Mucosa of stomach (tissue), 1 donor: ENCODE results near the gene TFIP11.

ENCODE experiments used
- H3K27me3 ChIP-seq: one replicate; pipeline ENCODE4 v1.7.0; 2013; ENCODE audit warnings: mild to moderate bottlenecking, low read length; ENCODE audit not compliant: control insufficient read depth, insufficient read depth
- H3K36me3 ChIP-seq: one replicate; pipeline ENCODE4 v1.7.0; 2013; ENCODE audit warnings: low read length; ENCODE audit not compliant: control insufficient read depth, insufficient read depth
- H3K4me1 ChIP-seq: one replicate; pipeline ENCODE4 v1.7.0; 2013; ENCODE audit warnings: mild to moderate bottlenecking, low read length; ENCODE audit not compliant: control insufficient read depth, insufficient read depth
- H3K4me3 ChIP-seq: one replicate; pipeline ENCODE4 v1.7.0; 2013; ENCODE audit warnings: low read length
- H3K9ac ChIP-seq: one replicate; pipeline ENCODE4 v1.7.0; 2013; ENCODE audit warnings: mild to moderate bottlenecking, low read length, moderate library complexity
- H3K9me3 ChIP-seq: one replicate; pipeline ENCODE4 v1.7.0; 2013; ENCODE audit warnings: mild to moderate bottlenecking, low read length, moderate library complexity; ENCODE audit not compliant: control insufficient read depth
- donor health status: Pancreatic carcinoma.

TFIP11 gene

GRCh38 chr22:26494506-26494905 is 17.8 kb downstream of the TFIP11 start:
- H3K27me3 ChIP-seq: no peaks in the 10 kb centered on the region
- no peak overlapping the region for H3K9ac ChIP-seq
- H3K9me3 ChIP-seq: no peaks in the 10 kb centered on the region
- H3K4me3 ChIP-seq: no peak overlapping the region
- H3K36me3 ChIP-seq: peaks cover 15% of the 10 kb centered on the region
- H3K4me1 ChIP-seq: no peaks in the 10 kb centered on the region

- no peak overlapping the region for H3K9ac ChIP-seq
- H3K36me3 ChIP-seq: peaks cover 11% of the 10 kb centered on the region
- no peaks in the 10 kb centered on the region for H3K27me3 ChIP-seq
These were observed 20.1 kb downstream of the TFIP11 start for GRCh38 chr22:26492220-26492619.

GRCh38 chr22:26489447-26490036 is 22.7 kb downstream of the TFIP11 start:
- Histone ChIP-seq H3K27me3 (no peaks in the 10 kb centered on the region), H3K9me3 (no peaks in the 10 kb centered on the region), H3K4me3 (no peak overlapping the region), H3K9ac (no peak overlapping the region), H3K36me3 (peaks cover 8% of the 10 kb centered on the region), H3K4me1 (peaks cover 2% of the 10 kb centered on the region)

More at GRCh38 chr22:26492220-26492619, 20.1 kb downstream of the TFIP11 start:
- Histone ChIP-seq H3K4me3 (no peak overlapping the region), H3K4me1 (no peaks in the 10 kb centered on the region), H3K9me3 (no peaks in the 10 kb centered on the region)

- Histone ChIP-seq H3K27me3 (no peaks in the 10 kb centered on the region), H3K9me3 (no peaks in the 10 kb centered on the region), H3K4me3 (no peak overlapping the region), H3K36me3 (peaks cover 8% of the 10 kb centered on the region), H3K9ac (no peak overlapping the region), H3K4me1 (peaks cover 10% of the 10 kb centered on the region)
These were observed 24.3 kb downstream of the TFIP11 start for GRCh38 chr22:26487996-26488395.

- no peaks in the 10 kb centered on the region for H3K27me3 ChIP-seq
- H3K9me3 ChIP-seq: no peaks in the 10 kb centered on the region
- H3K4me1 ChIP-seq: peaks cover 16% of the 10 kb centered on the region
- H3K36me3 ChIP-seq: no peaks in the 10 kb centered on the region
- H3K9ac ChIP-seq: no peak overlapping the region
- H3K4me3 ChIP-seq: no peak overlapping the region
These were observed 25.9 kb downstream of the TFIP11 start for GRCh38 chr22:26486394-26486793.

- Histone ChIP-seq H3K9me3 (no peaks in the 10 kb centered on the region), H3K4me1 (peaks cover 18% of the 10 kb centered on the region), H3K36me3 (no peaks in the 10 kb centered on the region), H3K27me3 (no peaks in the 10 kb centered on the region), H3K4me3 (no peak overlapping the region), H3K9ac (no peak overlapping the region)
These were observed 26.4 kb downstream of the TFIP11 start for GRCh38 chr22:26485806-26486390.

- Histone ChIP-seq H3K4me1 (peaks cover 27% of the 10 kb centered on the region), H3K9ac (peak overlapping the region; percentile 0), H3K36me3 (no peaks in the 10 kb centered on the region), H3K27me3 (no peaks in the 10 kb centered on the region), H3K9me3 (no peaks in the 10 kb centered on the region), H3K4me3 (no peak overlapping the region)
These were observed 27.3 kb downstream of the TFIP11 start for GRCh38 chr22:26485013-26485412.

GRCh38 chr22:26484360-26484706 is 27.9 kb downstream of the TFIP11 start:
- H3K9ac ChIP-seq: peak overlapping the region; percentile 97
- H3K36me3 ChIP-seq: no peaks in the 10 kb centered on the region
- no peaks in the 10 kb centered on the region for H3K27me3 ChIP-seq
- H3K4me3 ChIP-seq: peak overlapping the region; percentile 85
- peaks cover 33% of the 10 kb centered on the region for H3K4me1 ChIP-seq
- no peaks in the 10 kb centered on the region for H3K9me3 ChIP-seq

- Histone ChIP-seq H3K4me3 (peak within 1 kb of the TSS; percentile 85), H3K9ac (peak within 1 kb of the TSS; percentile 97), H3K27me3 (no peaks in the 10 kb centered on the region), H3K36me3 (no peaks in the 10 kb centered on the region), H3K4me1 (peaks cover 33% of the 10 kb centered on the region), H3K9me3 (no peaks in the 10 kb centered on the region)
These were observed 28.6 kb downstream of the TFIP11 start, which contains the start of the genes HPS4 and SRRD for GRCh38 chr22:26483439-26484359. Gene HPS4 (minus strand): TSS chr22:26483783. CDS start chr22:26481762, 2,021 bp downstream. Gene SRRD (plus strand): TSS chr22:26483877. CDS start chr22:26483891, 14 bp downstream.

GRCh38 chr22:26483043-26483438 is 29.2 kb downstream of the TFIP11 start:
- no peaks in the 10 kb centered on the region for H3K9me3 ChIP-seq
- H3K36me3 ChIP-seq: no peaks in the 10 kb centered on the region
- no peaks in the 10 kb centered on the region for H3K27me3 ChIP-seq
- peak overlapping the region; percentile 97 for H3K9ac ChIP-seq
- peak overlapping the region; percentile 85 for H3K4me3 ChIP-seq
- peaks cover 33% of the 10 kb centered on the region for H3K4me1 ChIP-seq

GRCh38 chr22:26482161-26482560 is 30.1 kb downstream of the TFIP11 start:
- Histone ChIP-seq H3K4me3 (no peak overlapping the region), H3K4me1 (peaks cover 33% of the 10 kb centered on the region), H3K9ac (no peak overlapping the region), H3K27me3 (no peaks in the 10 kb centered on the region), H3K9me3 (no peaks in the 10 kb centered on the region), H3K36me3 (no peaks in the 10 kb centered on the region)

GRCh38 chr22:26481694-26482093 is 30.6 kb downstream of the TFIP11 start:
- H3K9ac ChIP-seq: no peak overlapping the region
- H3K4me1 ChIP-seq: peaks cover 33% of the 10 kb centered on the region
- no peak overlapping the region for H3K4me3 ChIP-seq

More at GRCh38 chr22:26481694-26482093, 30.6 kb downstream of the TFIP11 start:
- Histone ChIP-seq H3K27me3 (no peaks in the 10 kb centered on the region), H3K9me3 (no peaks in the 10 kb centered on the region), H3K36me3 (no peaks in the 10 kb centered on the region)
